Progenitor cell of endocrine pancreas (in vitro differentiated cells): Measurements from ENCODE around the gene COMMD3. TPM values are rescaled to one million over a fixed set of nuclear protein-coding genes. Genes with fewer than 3 reads are reported as not detected.

Experiments used
- DNase-seq: peaks from one replicate; pipeline ENCODE4 v3.0.0; 2021; ENCODE audit warnings: low spot score; ENCODE audit not compliant: unreplicated experiment
- H3K27ac Mint-ChIP-seq: 2 replicates; pipeline ENCODE4 v1.8.0; 2021; ENCODE audit warnings: mild to moderate bottlenecking, moderate library complexity, mixed read lengths
- H3K27me3 Mint-ChIP-seq: 2 replicates; pipeline ENCODE4 v1.8.0; 2021; ENCODE audit warnings: mixed read lengths
- H3K36me3 Mint-ChIP-seq: 2 replicates; pipeline ENCODE4 v1.8.0; 2022; ENCODE audit warnings: mixed read lengths; ENCODE audit not compliant: insufficient read depth
- H3K4me1 Mint-ChIP-seq: 2 replicates; pipeline ENCODE4 v1.8.0; 2021; ENCODE audit warnings: low read depth, mixed read lengths
- H3K4me3 Mint-ChIP-seq: 2 replicates; pipeline ENCODE4 v1.8.0; 2021; ENCODE audit warnings: low read depth, mild to moderate bottlenecking, moderate library complexity, mixed read lengths
- H3K9me3 Mint-ChIP-seq: 2 replicates; pipeline ENCODE4 v1.8.0; 2021; ENCODE audit warnings: low read depth, mixed read lengths
- CTCF ChIP-seq: fragments of 200-600 bp; sonication (generic); IDR thresholded peaks from one replicate; pipeline ENCODE4 v1.5.0; 2021; ENCODE audit warnings: antibody characterized with exemption, mild to moderate bottlenecking; ENCODE audit not compliant: unreplicated experiment
- total RNA-seq: library from RNA; stranded (reverse); gene quantifications from 2 replicates; pipeline ENCODE4 v1.2.1, GENCODE V29; 2021

The COMMD3 gene
- total RNA-seq, 1 donor from 2014 or later = 48.5 TPM

- peaks cover 4% of the 10 kb centered on the region for H3K9me3 Mint-ChIP-seq
- TF ChIP-seq CTCF = no peak
- H3K4me1 Mint-ChIP-seq = peaks cover 2% of the 10 kb centered on the region
- no peak for DNase-seq
- H3K27me3 Mint-ChIP-seq = peaks cover 78% of the 10 kb centered on the region
- H3K27ac Mint-ChIP-seq = no peak overlapping the region
- H3K36me3 Mint-ChIP-seq = peaks cover 14% of the 10 kb centered on the region
- H3K4me3 Mint-ChIP-seq = peak overlapping the region; percentile 64
Observed at GRCh38 chr10:22334414-22335172, 18.4 kb downstream of the COMMD3 start.

- H3K4me1 Mint-ChIP-seq = peaks cover 4% of the 10 kb centered on the region
- DNase-seq = no peak
- peaks cover 11% of the 10 kb centered on the region for H3K36me3 Mint-ChIP-seq
- H3K4me3 Mint-ChIP-seq = peak overlapping the region; percentile 64
- H3K9me3 Mint-ChIP-seq = peaks cover 4% of the 10 kb centered on the region
- H3K27ac Mint-ChIP-seq = peak overlapping the region; percentile 77
- TF ChIP-seq CTCF = peak; percentile 28
- H3K27me3 Mint-ChIP-seq = peaks cover 76% of the 10 kb centered on the region
Observed at GRCh38 chr10:22335173-22335933, 19.2 kb downstream of the COMMD3 start.

- Mint-ChIP-seq H3K4me3 (no peak overlapping the region), H3K36me3 (peaks cover 2% of the 10 kb centered on the region), H3K27me3 (peaks cover 76% of the 10 kb centered on the region), H3K9me3 (peaks cover 4% of the 10 kb centered on the region), H3K4me1 (peaks cover 6% of the 10 kb centered on the region), H3K27ac (no peak overlapping the region)
- no peak for TF ChIP-seq CTCF
- DNase-seq = no peak
Observed at GRCh38 chr10:22338185-22338900, 22.2 kb downstream of the COMMD3 start.

GRCh38 chr10:22338931-22339330 is 22.7 kb downstream of the COMMD3 start:
- Mint-ChIP-seq H3K4me1 (peaks cover 4% of the 10 kb centered on the region), H3K36me3 (no peaks in the 10 kb centered on the region), H3K4me3 (no peak overlapping the region), H3K27me3 (peaks cover 76% of the 10 kb centered on the region), H3K27ac (no peak overlapping the region), H3K9me3 (no peaks in the 10 kb centered on the region)
- no peak for TF ChIP-seq CTCF
- DNase-seq = no peak

GRCh38 chr10:22339761-22340328 is 23.7 kb downstream of the COMMD3 start:
- peak overlapping the region; percentile 83 for H3K4me3 Mint-ChIP-seq
- no peak for DNase-seq
- TF ChIP-seq CTCF = no peak
- H3K9me3 Mint-ChIP-seq = no peaks in the 10 kb centered on the region
- H3K27ac Mint-ChIP-seq = peak overlapping the region; percentile 95
- H3K36me3 Mint-ChIP-seq = no peaks in the 10 kb centered on the region
- H3K4me1 Mint-ChIP-seq = peaks cover 4% of the 10 kb centered on the region
- peaks cover 78% of the 10 kb centered on the region for H3K27me3 Mint-ChIP-seq
